ENCODE data around the gene CFH.
"Not testable (repeated sequence)": the region's sequence is repeated elsewhere in the genome, so short reads cannot be mapped to it uniquely, and the experiment has no call there.

The CFH gene

GRCh38 chr1:196765019-196765740 lies 113.3 kb downstream of the CFH start:
- DNase-seq (ENCODE audit: low read depth), result not testable (repeated sequence)

DNA sequence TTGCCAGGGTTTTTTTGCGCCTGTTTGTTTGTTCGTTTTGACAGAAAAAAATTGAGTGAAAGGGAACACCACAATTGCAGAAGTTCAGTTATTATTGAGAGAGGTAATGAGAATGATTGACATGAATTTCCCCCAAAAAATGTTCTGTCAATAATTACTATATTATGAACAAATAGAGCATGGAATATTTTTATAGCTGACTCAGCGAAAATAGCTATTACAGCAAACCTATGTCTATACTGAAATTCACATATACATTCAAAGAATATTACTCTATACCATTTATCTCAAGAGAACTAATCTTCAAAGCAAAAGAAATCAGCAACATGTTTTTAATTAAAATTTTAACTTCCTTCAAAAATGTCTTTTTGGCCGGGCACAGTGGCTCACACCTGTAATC lies 118.0 kb downstream of the CFH start:
- not testable (repeated sequence) for DNase-seq (ENCODE audit: low read depth)

- no peak for DNase-seq (ENCODE audit: low read depth)
Measured at GRCh38 chr1:196773713-196774112, 121.9 kb downstream of the CFH start.

- DNase-seq (ENCODE audit: low read depth), result no peak
Measured at GRCh38 chr1:196774175-196774574, 122.3 kb downstream of the CFH start.

DNA sequence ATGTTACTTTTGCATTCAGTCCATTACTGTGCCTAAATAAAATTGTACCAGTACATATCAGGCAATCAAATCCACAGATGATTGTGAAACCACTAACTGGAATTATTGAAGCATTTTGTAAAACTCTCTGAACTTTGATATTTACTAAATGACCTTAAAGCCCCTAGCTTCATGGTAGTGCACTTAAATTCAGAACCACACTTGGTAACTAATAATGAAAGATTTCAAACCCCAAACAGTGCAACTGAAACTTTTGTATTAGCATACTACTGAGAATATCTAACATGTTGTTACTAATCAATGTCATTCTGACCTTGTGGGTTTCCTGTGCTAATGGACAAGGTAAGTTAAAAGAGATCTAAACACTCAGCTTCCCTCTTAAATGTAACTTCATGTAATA lies 122.8 kb downstream of the CFH start, which contains the start of gene CFHR3:
Gene CFHR3, plus strand, starts transcription at position 238 of the 400 bp plus-strand sequence. Its CDS starts 47 bp downstream, at position 285.
- DNase-seq (ENCODE audit: low read depth), result no peak

- no peak for DNase-seq (ENCODE audit: low read depth)
Measured at GRCh38 chr1:196777603-196778002, 125.8 kb downstream of the CFH start.

- no peak for DNase-seq (ENCODE audit: low read depth)
Measured at GRCh38 chr1:196779093-196779492, 127.2 kb downstream of the CFH start.

DNA sequence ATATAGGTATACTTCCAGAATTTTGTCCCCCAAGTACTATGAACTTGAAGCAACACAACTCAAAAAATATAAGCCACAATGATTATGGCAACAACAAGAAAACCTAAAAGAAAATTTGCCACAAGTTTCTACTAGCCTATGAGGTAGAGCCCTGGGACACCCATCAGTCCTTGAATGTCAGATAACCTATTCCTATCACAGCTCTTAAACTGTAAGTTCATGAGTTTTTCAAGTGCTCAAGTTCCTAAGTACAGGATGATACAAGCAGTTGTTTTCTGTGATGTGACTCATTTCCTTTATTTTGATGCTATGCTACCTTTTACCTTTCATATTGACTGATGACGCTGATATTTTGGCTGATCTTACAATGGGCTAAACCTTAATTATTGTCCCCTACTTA lies 139.4 kb downstream of the CFH start:
- not testable (repeated sequence) for DNase-seq (ENCODE audit: low read depth)

- not testable (repeated sequence) for DNase-seq (ENCODE audit: low read depth)
Measured at GRCh38 chr1:196794103-196794502, 142.3 kb downstream of the CFH start.
